ENCODE measurements around the gene SPTSSA.

DNA sequence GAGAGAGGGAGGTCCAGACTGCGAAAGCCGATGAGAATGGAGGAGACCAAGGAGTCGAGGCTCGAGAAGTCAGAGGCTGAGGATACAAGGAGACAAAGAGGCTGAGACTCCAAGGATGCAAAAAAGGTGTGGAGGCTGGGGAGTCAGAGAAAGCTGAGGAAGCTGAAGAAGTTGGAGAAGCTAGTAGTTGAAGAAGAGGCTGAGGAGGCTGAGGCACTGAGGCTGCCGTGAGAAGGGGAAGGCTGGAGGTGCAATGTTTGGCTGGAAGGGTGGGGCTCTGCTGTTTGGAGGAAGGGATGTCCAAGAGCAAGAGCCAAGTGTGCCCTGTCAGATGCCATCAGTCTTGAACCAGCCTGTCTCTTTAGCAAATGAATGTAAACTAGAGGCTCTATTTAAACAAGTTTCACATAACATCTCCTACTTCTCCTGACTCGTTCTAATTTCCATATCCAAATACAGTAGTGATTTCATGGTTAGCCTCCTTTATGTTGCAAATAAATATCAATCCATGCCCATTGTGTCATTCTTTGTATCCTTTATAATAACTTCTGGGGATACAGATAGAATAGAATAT lies 10.8 kb upstream of the SPTSSA start:
- TF ChIP-seq POLR2AphosphoS5 (IDR thresholded peaks at IDR 0.05; ENCODE audit: low read depth, low read length) (no peak), TAF1 (IDR thresholded peaks at IDR 0.05; ENCODE audit: low read depth, low read length) (no peak), POLR2A (IDR thresholded peaks at IDR 0.05; ENCODE audit: low read depth, low read length) (no peak), POU2F2 (IDR thresholded peaks at IDR 0.05; ENCODE audit: low read depth, low read length) (no peak)
